Measurements from ENCODE around the gene NANOG. TPM values are rescaled to one million over a fixed set of nuclear protein-coding genes. Genes with fewer than 3 reads are reported as not detected.
"Not testable (repeated sequence)": the region's sequence is repeated elsewhere in the genome, so short reads cannot be mapped to it uniquely, and the experiment has no call there.

The NANOG gene
- total and polyA plus RNA-seq, 9 donors = under 0.01 to 0.62 (median 0.26) TPM; not detected in 3

- Histone ChIP-seq H3K4me1 (ENCODE audit: insufficient read depth) (no peaks in the 10 kb centered on the region), H3K27me3 (no peaks in the 10 kb centered on the region), H3K4me3 (no peak overlapping the region), H3K9me3 (no peaks in the 10 kb centered on the region), H3K36me3 (no peaks in the 10 kb centered on the region), H3K27ac (no peak overlapping the region)
- TF ChIP-seq POLR2A (IDR thresholded peaks at IDR 0.05) = no peak
- intact Hi-C loops (cut with DNase I) = no loop called here
- 59 to 79% (median 60%) methylated on average over 3 of the region's 3 CpGs for WGBS, 3 donors
- DNase-seq = no peak
Measured at GRCh38 chr12:7769999-7770398, 19.2 kb upstream of the NANOG start.

GRCh38 chr12:7781274-7781673 lies 7.9 kb upstream of the NANOG start:
- 63 to 73% (median 64%) methylated on average over 3 of the region's 3 CpGs for WGBS, 3 donors
- no peaks in the 10 kb centered on the region for H3K27me3 ChIP-seq
- no peak overlapping the region for H3K4me3 ChIP-seq
- H3K4me1 ChIP-seq (ENCODE audit: insufficient read depth) = no peaks in the 10 kb centered on the region
- intact Hi-C loops (cut with DNase I) = no loop called here
- no peaks in the 10 kb centered on the region for H3K36me3 ChIP-seq
- TF ChIP-seq EP300 (IDR thresholded peaks at IDR 0.05) (no peak), POLR2A (IDR thresholded peaks at IDR 0.05) (no peak), CTCF (IDR thresholded peaks at IDR 0.05) (no peak)
- no peak overlapping the region for H3K27ac ChIP-seq
- DNase-seq = no peak
- no peaks in the 10 kb centered on the region for H3K9me3 ChIP-seq

GRCh38 chr12:7782055-7782454 lies 7.1 kb upstream of the NANOG start:
- 89 to 90% (median 89%) methylated on average over 6 of the region's 6 CpGs for WGBS, 3 donors
- Histone ChIP-seq H3K9me3 (no peaks in the 10 kb centered on the region), H3K36me3 (no peaks in the 10 kb centered on the region), H3K4me3 (no peak overlapping the region), H3K4me1 (ENCODE audit: insufficient read depth) (no peaks in the 10 kb centered on the region), H3K27ac (no peak overlapping the region), H3K27me3 (no peaks in the 10 kb centered on the region)
- intact Hi-C loops (cut with DNase I) = no loop called here
- no peak for DNase-seq
- TF ChIP-seq CTCF (IDR thresholded peaks at IDR 0.05) = no peak
- TF ChIP-seq EP300 (IDR thresholded peaks at IDR 0.05) = no peak
- no peak for TF ChIP-seq POLR2A (IDR thresholded peaks at IDR 0.05)

GRCh38 chr12:7783433-7783832 lies 5.8 kb upstream of the NANOG start:
- intact Hi-C loops (cut with DNase I); H3K36me3 ChIP-seq; DNase-seq; H3K4me1 ChIP-seq (ENCODE audit: insufficient read depth); H3K27me3 ChIP-seq; H3K4me3 ChIP-seq; H3K27ac ChIP-seq; H3K9me3 ChIP-seq: not testable (repeated sequence)
- WGBS, 3 donors = 87 to 94% (median 90%) methylated on average over 9 of the region's 9 CpGs

- 45 to 63% (median 53%) methylated on average over 2 of the region's 2 CpGs for WGBS, 3 donors
- TF ChIP-seq EP300 (IDR thresholded peaks at IDR 0.05) (no peak), POLR2A (IDR thresholded peaks at IDR 0.05) (no peak), CTCF (IDR thresholded peaks at IDR 0.05) (no peak)
- DNase-seq = no peak
Measured at GRCh38 chr12:7784701-7785100, 4.5 kb upstream of the NANOG start.

More at GRCh38 chr12:7784701-7785100, 4.5 kb upstream of the NANOG start:
- Histone ChIP-seq H3K36me3 (no peaks in the 10 kb centered on the region), H3K9me3 (no peaks in the 10 kb centered on the region), H3K4me1 (ENCODE audit: insufficient read depth) (no peaks in the 10 kb centered on the region), H3K27me3 (no peaks in the 10 kb centered on the region), H3K4me3 (no peak overlapping the region), H3K27ac (no peak overlapping the region)
- intact Hi-C loops (cut with DNase I) = no loop called here

Data from ovary (tissue), 9 donors.